Measurements from ENCODE around the gene THRB. TPM values are rescaled to one million over a fixed set of nuclear protein-coding genes. Genes with fewer than 3 reads are reported as not detected.

Gene THRB
- total RNA-seq, 1 donor from 2014 or later: 0.31 TPM

DNA sequence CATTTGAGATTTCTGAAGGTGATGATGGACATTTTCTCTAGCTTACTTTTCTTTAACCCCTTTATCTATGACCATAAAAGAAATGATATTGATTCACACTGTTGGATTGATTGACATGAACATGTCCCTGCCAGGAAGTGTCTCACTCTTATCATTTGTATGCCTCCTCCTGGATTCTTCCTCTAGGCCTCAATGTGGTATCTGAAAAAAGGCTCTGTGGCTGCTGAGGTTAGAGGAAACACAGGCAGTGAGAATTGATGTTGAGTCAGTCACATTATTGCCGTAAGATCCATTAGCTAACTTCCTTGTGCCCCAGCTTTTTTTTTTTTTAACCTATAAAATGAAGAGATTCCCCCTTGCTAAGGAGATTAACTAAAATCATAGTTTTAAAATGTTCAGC, 8.0 kb upstream of the THRB start:
- CTCF ChIA-PET: no interaction called here
- H3K27ac Mint-ChIP-seq: peak overlapping the region; percentile 35
- POLR2A ChIA-PET: interaction anchor here (0.8 kb wide), 1 partner anchor 17 kb away, joined by 3 read pairs; no protein-coding TSS in a partner anchor
- TF ChIP-seq, protein P1, sequence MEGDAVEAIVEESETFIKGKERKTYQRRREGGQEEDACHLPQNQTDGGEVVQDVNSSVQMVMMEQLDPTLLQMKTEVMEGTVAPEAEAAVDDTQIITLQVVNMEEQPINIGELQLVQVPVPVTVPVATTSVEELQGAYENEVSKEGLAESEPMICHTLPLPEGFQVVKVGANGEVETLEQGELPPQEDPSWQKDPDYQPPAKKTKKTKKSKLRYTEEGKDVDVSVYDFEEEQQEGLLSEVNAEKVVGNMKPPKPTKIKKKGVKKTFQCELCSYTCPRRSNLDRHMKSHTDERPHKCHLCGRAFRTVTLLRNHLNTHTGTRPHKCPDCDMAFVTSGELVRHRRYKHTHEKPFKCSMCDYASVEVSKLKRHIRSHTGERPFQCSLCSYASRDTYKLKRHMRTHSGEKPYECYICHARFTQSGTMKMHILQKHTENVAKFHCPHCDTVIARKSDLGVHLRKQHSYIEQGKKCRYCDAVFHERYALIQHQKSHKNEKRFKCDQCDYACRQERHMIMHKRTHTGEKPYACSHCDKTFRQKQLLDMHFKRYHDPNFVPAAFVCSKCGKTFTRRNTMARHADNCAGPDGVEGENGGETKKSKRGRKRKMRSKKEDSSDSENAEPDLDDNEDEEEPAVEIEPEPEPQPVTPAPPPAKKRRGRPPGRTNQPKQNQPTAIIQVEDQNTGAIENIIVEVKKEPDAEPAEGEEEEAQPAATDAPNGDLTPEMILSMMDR (IDR thresholded peaks at IDR 0.05): no peak
- H3K27me3 Mint-ChIP-seq: peaks cover 4% of the 10 kb centered on the region
- H3K4me1 Mint-ChIP-seq: peaks cover 50% of the 10 kb centered on the region
- no peaks in the 10 kb centered on the region for H3K9me3 Mint-ChIP-seq
- H3K36me3 Mint-ChIP-seq (ENCODE audit: low read depth): no peaks in the 10 kb centered on the region
- no peak overlapping the region for H3K4me3 Mint-ChIP-seq
- DNase-seq (no peak), ATAC-seq (ENCODE audit: low read depth) (no peak)
- intact Hi-C loops (cut with micrococcal nuclease): loop anchor here (1.0 to 10.0 kb wide), 3 partner anchors 7 to 1298 kb away; partner anchors contain the start of gene UBE2E2

DNA sequence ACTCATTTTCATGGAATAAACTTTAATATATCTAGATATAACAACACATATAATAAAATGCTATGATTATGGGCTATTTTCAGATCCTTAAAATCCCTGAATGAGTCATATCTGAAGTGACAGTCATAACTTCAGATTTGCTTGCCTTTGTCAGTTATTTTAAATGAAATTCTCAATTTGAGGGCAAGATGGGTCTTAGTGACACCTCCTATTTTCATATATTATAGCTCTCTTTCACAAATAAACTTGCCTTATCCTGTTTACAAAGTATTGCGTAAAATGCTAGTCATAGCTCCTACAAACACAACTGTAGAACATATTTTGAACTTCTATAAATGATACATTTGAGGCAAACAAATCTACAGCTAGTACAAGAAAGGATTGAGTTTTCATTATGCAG, 6.2 kb upstream of the THRB start:
- intact Hi-C loops (cut with micrococcal nuclease): loop anchor here (5.0 to 10.0 kb wide), 2 partner anchors 1059 to 1296 kb away; partner anchors contain the start of gene UBE2E2
- H3K27ac Mint-ChIP-seq: no peak overlapping the region
- DNase-seq (no peak), ATAC-seq (ENCODE audit: low read depth) (no peak)
- POLR2A ChIA-PET: no interaction called here
- TF ChIP-seq, protein P1 (IDR thresholded peaks at IDR 0.05): no peak
- H3K9me3 Mint-ChIP-seq: no peaks in the 10 kb centered on the region
- peaks cover 15% of the 10 kb centered on the region for H3K27me3 Mint-ChIP-seq
- CTCF ChIA-PET: interaction anchor here (1.1 kb wide), 1 partner anchor 9 kb away, joined by 3 read pairs; no protein-coding TSS in a partner anchor
- no peaks in the 10 kb centered on the region for H3K36me3 Mint-ChIP-seq (ENCODE audit: low read depth)
- H3K4me3 Mint-ChIP-seq: no peak overlapping the region
- H3K4me1 Mint-ChIP-seq: peaks cover 36% of the 10 kb centered on the region

DNA sequence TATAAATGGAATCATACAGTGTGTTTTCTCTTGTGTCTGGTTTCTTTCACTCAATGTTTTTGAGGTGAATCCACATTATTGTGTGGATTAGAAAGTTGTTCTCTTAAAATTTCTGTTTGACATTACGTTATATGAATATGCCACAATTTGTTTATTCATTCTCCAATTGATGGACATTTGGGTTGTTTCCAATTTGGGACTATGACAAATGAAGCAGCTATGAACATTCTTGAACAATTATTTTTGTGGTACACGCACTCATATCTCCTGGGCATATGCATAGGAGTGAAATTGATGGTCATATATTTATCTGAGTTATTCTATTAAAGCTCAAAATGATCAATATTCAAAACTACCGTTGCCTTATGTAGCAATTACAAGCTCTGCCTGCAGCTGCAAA, 5.3 kb upstream of the THRB start:
- DNase-seq (no peak), ATAC-seq (ENCODE audit: low read depth) (no peak)
- H3K4me1 Mint-ChIP-seq: peaks cover 34% of the 10 kb centered on the region
- ChIA-PET CTCF (no interaction called here), POLR2A (no interaction called here)
- H3K36me3 Mint-ChIP-seq (ENCODE audit: low read depth): no peaks in the 10 kb centered on the region
- no peak overlapping the region for H3K4me3 Mint-ChIP-seq
- peaks cover 18% of the 10 kb centered on the region for H3K27me3 Mint-ChIP-seq
- no peak overlapping the region for H3K27ac Mint-ChIP-seq
- H3K9me3 Mint-ChIP-seq: no peaks in the 10 kb centered on the region
- TF ChIP-seq, protein P1 (IDR thresholded peaks at IDR 0.05): no peak
- intact Hi-C loops (cut with micrococcal nuclease): loop anchor here (5.0 to 10.0 kb wide), 5 partner anchors 585 to 1295 kb away; partner anchors contain the start of genes NGLY1, NKIRAS1, RPL15 and UBE2E2

DNA sequence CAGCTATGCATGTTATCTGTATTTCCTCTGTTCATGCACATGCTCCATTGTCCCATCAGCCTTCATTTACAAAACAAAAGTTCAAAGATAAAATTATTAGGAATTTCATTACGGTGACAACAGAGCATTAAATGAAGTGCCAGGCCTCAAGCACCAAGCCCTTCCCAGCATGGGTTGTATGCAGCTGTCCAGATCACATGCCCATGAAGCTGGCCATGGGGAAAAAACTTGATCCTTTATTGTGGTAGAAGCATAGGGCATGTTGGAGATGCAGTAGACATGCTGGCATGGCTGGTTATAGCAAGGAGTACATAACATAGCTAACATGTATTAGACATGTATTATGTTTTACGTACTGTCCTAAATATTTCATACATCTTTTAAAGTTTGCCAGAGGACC, 4.1 kb upstream of the THRB start:
- ATAC-seq (ENCODE audit: low read depth) (no peak), DNase-seq (no peak)
- CTCF ChIA-PET: no interaction called here
- TF ChIP-seq, protein P1 (IDR thresholded peaks at IDR 0.05): no peak
- Mint-ChIP-seq H3K9me3 (no peaks in the 10 kb centered on the region), H3K4me1 (peaks cover 29% of the 10 kb centered on the region), H3K4me3 (no peak overlapping the region), H3K27me3 (peaks cover 19% of the 10 kb centered on the region), H3K27ac (no peak overlapping the region), H3K36me3 (ENCODE audit: low read depth) (no peaks in the 10 kb centered on the region)
- intact Hi-C loops (cut with micrococcal nuclease): loop anchor here (10.0 kb wide), 3 partner anchors 584 to 1286 kb away; partner anchors contain the start of genes NGLY1, NKIRAS1 and RPL15
- POLR2A ChIA-PET: no interaction called here

DNA sequence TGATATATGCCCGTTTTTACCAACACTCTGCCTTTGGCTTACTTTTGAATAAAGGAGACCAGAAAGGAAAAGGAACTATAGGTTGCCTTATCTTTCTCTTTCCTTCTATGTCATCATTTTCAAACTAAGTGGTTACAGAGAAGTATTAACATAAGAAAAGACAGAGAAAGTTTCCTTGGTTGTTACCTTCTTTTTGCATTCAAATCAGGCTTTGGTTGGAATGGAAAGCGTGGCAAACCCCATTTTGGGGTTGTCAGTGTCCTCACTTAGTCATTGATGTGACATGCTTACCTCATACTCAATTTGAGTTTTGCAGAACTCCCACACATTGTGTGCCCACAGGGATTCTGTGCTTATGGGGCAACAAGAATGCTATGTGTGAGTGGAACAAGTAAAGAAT, 3.7 kb upstream of the THRB start:
- peaks cover 21% of the 10 kb centered on the region for H3K27me3 Mint-ChIP-seq
- H3K4me3 Mint-ChIP-seq: no peak overlapping the region
- H3K9me3 Mint-ChIP-seq: no peaks in the 10 kb centered on the region
- peaks cover 27% of the 10 kb centered on the region for H3K4me1 Mint-ChIP-seq
- intact Hi-C loops (cut with micrococcal nuclease): loop anchor here (10.0 kb wide), 3 partner anchors 584 to 1286 kb away; partner anchors contain the start of genes NGLY1, NKIRAS1 and RPL15
- CTCF ChIA-PET: no interaction called here
- no peak for ATAC-seq (ENCODE audit: low read depth)
- H3K27ac Mint-ChIP-seq: no peak overlapping the region
- H3K36me3 Mint-ChIP-seq (ENCODE audit: low read depth): no peaks in the 10 kb centered on the region
- TF ChIP-seq, protein P1 (IDR thresholded peaks at IDR 0.05): no peak
- DNase-seq: no peak
- POLR2A ChIA-PET: no interaction called here
